Left ventricle myocardium inferior (tissue), 1 donor: Measurements from ENCODE around the gene MTUS2. TPM values are rescaled to one million over a fixed set of nuclear protein-coding genes. Genes with fewer than 3 reads are reported as not detected.

Source experiments
- DNase-seq: peaks from one replicate; pipeline ENCODE4 v3.0.0-alpha.2; 2020
- H3K27ac ChIP-seq: fragments of 200-600 bp; replicated peaks from 2 replicates; pipeline ENCODE4 v1.8.0; 2021
- H3K27me3 ChIP-seq: fragments of 200-600 bp; 2 replicates; pipeline ENCODE4 v1.8.0; 2021; ENCODE audit warnings: low read depth
- H3K36me3 ChIP-seq: fragments of 200-600 bp; 2 replicates; pipeline ENCODE4 v1.8.0; 2021
- H3K4me1 ChIP-seq: fragments of 200-600 bp; 2 replicates; pipeline ENCODE4 v1.8.0; 2021
- H3K4me3 ChIP-seq: fragments of 200-600 bp; 2 replicates; pipeline ENCODE4 v1.8.0; 2021; ENCODE audit warnings: mild to moderate bottlenecking, moderate library complexity
- H3K9me3 ChIP-seq: fragments of 200-600 bp; replicated peaks from 2 replicates; pipeline ENCODE4 v1.8.0; 2021
- CTCF ChIP-seq: fragments of 200-600 bp; IDR thresholded peaks from 2 replicates; pipeline ENCODE4 v1.8.0; 2021; ENCODE audit warnings: antibody characterized with exemption, mild to moderate bottlenecking, borderline replicate concordance
- intact Hi-C: fragments of 100-400 bp; cut with micrococcal nuclease; formaldehyde crosslinking; loops from one replicate; pipeline ENCODE4 v1.11.0; 2022
- total RNA-seq: library from RNA; stranded (reverse); fragmentation: NEBNext Ultra II Directional; extraction: Animal tissue kit (Norgen Biotek cat#: 25700); gene quantifications from one replicate; pipeline ENCODE4 v1.2.1, GENCODE V29; 2021
- donor health status: DM: no; HTN: yes; CAD: no; lungs with severe emphysema.

The MTUS2 gene
- total RNA-seq, 1 donor from 2014 or later, result 101 TPM

DNA sequence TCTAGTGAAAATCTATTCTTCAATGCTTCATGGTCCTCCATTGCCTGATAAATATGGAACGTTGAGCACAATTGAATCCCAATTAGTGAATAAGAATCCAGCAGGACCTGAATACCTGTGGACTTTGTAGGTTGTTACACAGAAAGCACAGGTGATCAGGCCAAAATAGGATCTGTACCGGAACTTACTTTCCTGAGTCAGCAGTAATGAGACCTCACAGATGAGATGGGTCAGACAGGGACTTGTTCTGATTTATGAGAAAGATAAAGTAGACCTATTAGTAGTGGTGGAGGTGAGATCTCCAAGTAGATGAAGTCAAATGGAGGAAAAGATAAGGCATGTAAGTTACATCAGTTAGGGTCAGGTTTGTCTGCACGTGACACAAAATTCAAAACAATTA is 351.1 kb downstream of the MTUS2 start:
- H3K27me3 ChIP-seq, result no peaks in the 10 kb centered on the region
- no peak for DNase-seq
- no peak overlapping the region for H3K4me3 ChIP-seq
- no peaks in the 10 kb centered on the region for H3K9me3 ChIP-seq
- intact Hi-C loops, result no loop called here
- H3K27ac ChIP-seq, result no peak overlapping the region
- H3K36me3 ChIP-seq, result no peaks in the 10 kb centered on the region
- H3K4me1 ChIP-seq, result peaks cover 12% of the 10 kb centered on the region
- no peak for TF ChIP-seq CTCF

DNA sequence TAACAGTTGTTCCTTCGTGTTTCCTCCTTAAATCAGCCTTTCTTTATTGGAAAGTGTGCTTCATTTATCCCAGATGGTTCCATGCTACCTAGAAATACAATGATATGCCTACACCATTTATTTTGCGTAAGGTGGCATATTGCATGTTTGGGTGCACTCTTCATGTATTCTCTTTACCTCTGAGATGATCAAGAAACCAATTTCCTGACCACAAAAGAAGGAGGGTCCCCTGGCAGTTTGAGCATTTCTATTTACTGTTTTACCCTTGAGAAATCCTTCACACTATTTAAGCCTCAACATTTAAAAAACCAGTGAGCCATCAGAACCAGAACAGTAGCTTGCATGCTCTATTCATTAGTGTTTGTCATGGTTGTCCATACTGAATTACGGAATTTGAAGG is 354.0 kb downstream of the MTUS2 start:
- H3K4me1 ChIP-seq, result peaks cover 12% of the 10 kb centered on the region
- no peak overlapping the region for H3K27ac ChIP-seq
- H3K9me3 ChIP-seq, result no peaks in the 10 kb centered on the region
- no peak for DNase-seq
- no peaks in the 10 kb centered on the region for H3K27me3 ChIP-seq
- no peak overlapping the region for H3K4me3 ChIP-seq
- no peak for TF ChIP-seq CTCF
- intact Hi-C loops, result no loop called here
- no peaks in the 10 kb centered on the region for H3K36me3 ChIP-seq

GRCh38 chr13:29175250-29175873 is 355.2 kb downstream of the MTUS2 start:
- intact Hi-C loops, result no loop called here
- Histone ChIP-seq H3K27ac (no peak overlapping the region), H3K4me3 (no peak overlapping the region), H3K27me3 (no peaks in the 10 kb centered on the region), H3K9me3 (no peaks in the 10 kb centered on the region), H3K36me3 (no peaks in the 10 kb centered on the region), H3K4me1 (peaks cover 8% of the 10 kb centered on the region)
- TF ChIP-seq CTCF, result no peak
- DNase-seq, result no peak

DNA sequence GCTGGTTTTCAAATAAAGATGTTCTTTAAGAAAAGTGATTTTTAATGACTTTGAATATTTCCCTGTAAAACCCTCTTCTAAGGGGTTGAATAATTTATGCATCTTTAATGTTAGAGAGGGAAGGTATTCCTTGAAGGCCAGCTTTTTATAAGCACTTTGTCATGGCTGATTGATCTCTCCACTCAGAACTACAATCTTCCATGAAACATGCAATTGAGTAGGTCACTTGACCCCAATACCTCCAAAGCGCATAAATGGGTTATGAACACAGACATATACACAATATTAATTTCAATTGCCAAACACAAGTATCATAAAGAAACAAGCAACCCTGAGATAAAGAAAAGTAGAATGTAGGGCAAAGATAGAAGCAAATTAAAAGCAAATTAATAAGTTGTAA is 359.9 kb downstream of the MTUS2 start:
- no peaks in the 10 kb centered on the region for H3K4me1 ChIP-seq
- intact Hi-C loops, result no loop called here

GRCh38 chr13:29182216-29182615 is 362.1 kb downstream of the MTUS2 start:
- H3K9me3 ChIP-seq, result peaks cover 29% of the 10 kb centered on the region
- intact Hi-C loops, result no loop called here
- no peak overlapping the region for H3K27ac ChIP-seq
- no peak for DNase-seq
- H3K36me3 ChIP-seq, result no peaks in the 10 kb centered on the region
- H3K4me3 ChIP-seq, result no peak overlapping the region
- H3K4me1 ChIP-seq, result no peaks in the 10 kb centered on the region
- no peak for TF ChIP-seq CTCF
- H3K27me3 ChIP-seq, result no peaks in the 10 kb centered on the region

More for the DNA sequence above, 359.9 kb downstream of the MTUS2 start:
- peaks cover 13% of the 10 kb centered on the region for H3K9me3 ChIP-seq
- no peaks in the 10 kb centered on the region for H3K27me3 ChIP-seq
- H3K36me3 ChIP-seq, result no peaks in the 10 kb centered on the region
- DNase-seq, result no peak
- no peak overlapping the region for H3K4me3 ChIP-seq
- H3K27ac ChIP-seq, result no peak overlapping the region
- TF ChIP-seq CTCF, result no peak
